Stimulated activated naive B cell treated with anti-CD40 and anti-IgM and Interleukin-4, amounts not matched to agents 10 μg/mL and 1 μg/mL and 100 μg/mL, for 72 hours (primary cell): ENCODE results near the gene PCED1B.
A peak's percentile ranks its signal among the peaks of the same experiment; 100 is the strongest.

ENCODE experiments used
- ATAC-seq, 2 donors: fragments of 150-1000 bp; cut with Tn5 transposase; replicated peaks; 2 replicates each; pipeline ENCODE4 v1.10.0; 2021; ENCODE audit warnings: moderate library complexity in 1 of 2
- DNase-seq: peaks from one replicate; pipeline ENCODE4 v3.0.0; 2021
- H3K27ac Mint-ChIP-seq: one replicate; pipeline ENCODE4 v1.8.0; 2022; ENCODE audit warnings: mild to moderate bottlenecking, mixed read lengths
- H3K27me3 Mint-ChIP-seq, 2 donors: one replicate each; pipeline ENCODE4 v1.8.0; 2022; ENCODE audit warnings: mixed read lengths in 2 of 2
- H3K36me3 Mint-ChIP-seq, 2 donors: one replicate each; pipeline ENCODE4 v1.8.0; 2022; ENCODE audit warnings: mixed read lengths in 2 of 2, mild to moderate bottlenecking in 1 of 2
- H3K4me1 Mint-ChIP-seq, 2 donors: one replicate each; pipeline ENCODE4 v1.8.0; 2022; ENCODE audit warnings: mixed read lengths in 2 of 2, mild to moderate bottlenecking in 1 of 2
- H3K4me3 Mint-ChIP-seq, 2 donors: one replicate each; pipeline ENCODE4 v1.8.0; 2022; ENCODE audit warnings: mild to moderate bottlenecking in 2 of 2, mixed read lengths in 2 of 2, moderate library complexity in 1 of 2
- H3K9me3 Mint-ChIP-seq, 2 donors: one replicate each; pipeline ENCODE4 v1.8.0; 2022; ENCODE audit warnings: mixed read lengths in 2 of 2, mild to moderate bottlenecking in 1 of 2

Gene PCED1B

GRCh38 chr12:47135578-47135977, 56.2 kb downstream of the PCED1B start:
- Mint-ChIP-seq H3K9me3 (peaks cover 6 to 7% of the 10 kb centered on the region in 2 donors), H3K27me3 (no peaks in the 10 kb centered on the region), H3K36me3 (peaks cover 24 to 30% of the 10 kb centered on the region in 2 donors), H3K27ac (no peak overlapping the region), H3K4me3 (no peak overlapping the region), H3K4me1 (peaks cover 12 to 32% of the 10 kb centered on the region in 2 donors)
- no peak for DNase-seq
- ATAC-seq = no peak

- H3K36me3 Mint-ChIP-seq = peaks cover 34 to 38% of the 10 kb centered on the region in 2 donors
- no peak overlapping the region for H3K4me3 Mint-ChIP-seq
- DNase-seq = no peak
- no peak overlapping the region for H3K27ac Mint-ChIP-seq
- H3K9me3 Mint-ChIP-seq = peaks cover 6 to 7% of the 10 kb centered on the region in 2 donors
- ATAC-seq = no peak
- no peaks in the 10 kb centered on the region for H3K27me3 Mint-ChIP-seq
- peaks cover 5 to 13% of the 10 kb centered on the region in 2 donors for H3K4me1 Mint-ChIP-seq
Measured at GRCh38 chr12:47139000-47139681, 59.7 kb downstream of the PCED1B start.

GRCh38 chr12:47141459-47141858, 62.0 kb downstream of the PCED1B start:
- no peak for DNase-seq
- peaks cover 28 to 29% of the 10 kb centered on the region in 2 donors for H3K36me3 Mint-ChIP-seq
- H3K27ac Mint-ChIP-seq = no peak overlapping the region
- peaks cover 5 to 16% of the 10 kb centered on the region in 2 donors for H3K4me1 Mint-ChIP-seq
- peaks cover 6 to 7% of the 10 kb centered on the region in 2 donors for H3K9me3 Mint-ChIP-seq
- H3K27me3 Mint-ChIP-seq = no peaks in the 10 kb centered on the region
- ATAC-seq = no peak
- H3K4me3 Mint-ChIP-seq = no peak overlapping the region

- ATAC-seq = no peak
- H3K4me1 Mint-ChIP-seq = peaks cover 0 to 8% of the 10 kb centered on the region in 2 donors
- no peaks in the 10 kb centered on the region for H3K27me3 Mint-ChIP-seq
- no peaks in the 10 kb centered on the region for H3K9me3 Mint-ChIP-seq
- peaks cover 17 to 20% of the 10 kb centered on the region in 2 donors for H3K36me3 Mint-ChIP-seq
- H3K27ac Mint-ChIP-seq = no peak overlapping the region
- H3K4me3 Mint-ChIP-seq = no peak overlapping the region
- DNase-seq = no peak
Measured at GRCh38 chr12:47144769-47145168, 65.3 kb downstream of the PCED1B start.

- H3K9me3 Mint-ChIP-seq = no peaks in the 10 kb centered on the region
- H3K4me3 Mint-ChIP-seq = no peak overlapping the region
- DNase-seq = no peak
- H3K36me3 Mint-ChIP-seq = peaks cover 17 to 19% of the 10 kb centered on the region in 2 donors
- no peak overlapping the region for H3K27ac Mint-ChIP-seq
- no peak for ATAC-seq
- H3K4me1 Mint-ChIP-seq = peaks cover 0 to 8% of the 10 kb centered on the region in 2 donors
- H3K27me3 Mint-ChIP-seq = no peaks in the 10 kb centered on the region
Measured at GRCh38 chr12:47145188-47145587, 65.8 kb downstream of the PCED1B start.

GRCh38 chr12:47147739-47148138, 68.3 kb downstream of the PCED1B start:
- H3K9me3 Mint-ChIP-seq = peaks cover 0 to 4% of the 10 kb centered on the region in 2 donors
- H3K27me3 Mint-ChIP-seq = no peaks in the 10 kb centered on the region
- no peak for DNase-seq
- ATAC-seq = no peak
- no peak overlapping the region for H3K4me3 Mint-ChIP-seq
- H3K27ac Mint-ChIP-seq = no peak overlapping the region
- peaks cover 0 to 8% of the 10 kb centered on the region in 2 donors for H3K4me1 Mint-ChIP-seq
- H3K36me3 Mint-ChIP-seq = peaks cover 21 to 22% of the 10 kb centered on the region in 2 donors

- no peak overlapping the region for H3K27ac Mint-ChIP-seq
- H3K36me3 Mint-ChIP-seq = peaks cover 18% of the 10 kb centered on the region in 2 donors
Measured at GRCh38 chr12:47149146-47149545, 69.7 kb downstream of the PCED1B start.

GRCh38 chr12:47152095-47152494, 72.7 kb downstream of the PCED1B start:
- Mint-ChIP-seq H3K27me3 (no peaks in the 10 kb centered on the region), H3K27ac (no peak overlapping the region), H3K9me3 (peaks cover 0 to 4% of the 10 kb centered on the region in 2 donors), H3K36me3 (peaks cover 17 to 19% of the 10 kb centered on the region in 2 donors), H3K4me3 (no peak overlapping the region), H3K4me1 (peaks cover 7 to 8% of the 10 kb centered on the region in 2 donors)
- DNase-seq (no peak), ATAC-seq (no peak)

More at GRCh38 chr12:47149146-47149545, 69.7 kb downstream of the PCED1B start:
- no peak for ATAC-seq
- no peaks in the 10 kb centered on the region for H3K27me3 Mint-ChIP-seq
- H3K4me1 Mint-ChIP-seq = peaks cover 0 to 6% of the 10 kb centered on the region in 2 donors
- DNase-seq = no peak
- peaks cover 0 to 4% of the 10 kb centered on the region in 2 donors for H3K9me3 Mint-ChIP-seq
- no peak overlapping the region for H3K4me3 Mint-ChIP-seq

- Mint-ChIP-seq H3K27me3 (no peaks in the 10 kb centered on the region), H3K36me3 (peaks cover 31% of the 10 kb centered on the region in 2 donors), H3K4me3 (no peak overlapping the region), H3K9me3 (peaks cover 8 to 10% of the 10 kb centered on the region in 2 donors), H3K4me1 (peaks cover 11 to 12% of the 10 kb centered on the region in 2 donors), H3K27ac (no peak overlapping the region)
- DNase-seq = no peak
- ATAC-seq = no peak
Measured at GRCh38 chr12:47155457-47156166, 76.2 kb downstream of the PCED1B start.

- ATAC-seq = no peak
- no peaks in the 10 kb centered on the region for H3K27me3 Mint-ChIP-seq
- no peak for DNase-seq
- H3K4me3 Mint-ChIP-seq = no peak overlapping the region
- no peak overlapping the region for H3K27ac Mint-ChIP-seq
- H3K4me1 Mint-ChIP-seq = peaks cover 15 to 18% of the 10 kb centered on the region in 2 donors
- peaks cover 30 to 32% of the 10 kb centered on the region in 2 donors for H3K36me3 Mint-ChIP-seq
- H3K9me3 Mint-ChIP-seq = peaks cover 8 to 10% of the 10 kb centered on the region in 2 donors
Measured at GRCh38 chr12:47156167-47156736, 76.8 kb downstream of the PCED1B start.

GRCh38 chr12:47158792-47159191, 79.4 kb downstream of the PCED1B start:
- H3K4me1 Mint-ChIP-seq = peaks cover 15 to 21% of the 10 kb centered on the region in 2 donors
- peaks cover 36 to 39% of the 10 kb centered on the region in 2 donors for H3K36me3 Mint-ChIP-seq
- H3K9me3 Mint-ChIP-seq = peaks cover 4 to 13% of the 10 kb centered on the region in 2 donors
- ATAC-seq = no peak
- no peaks in the 10 kb centered on the region for H3K27me3 Mint-ChIP-seq
- no peak for DNase-seq
- no peak overlapping the region for H3K27ac Mint-ChIP-seq
- H3K4me3 Mint-ChIP-seq = no peak overlapping the region

GRCh38 chr12:47159348-47159747, 79.9 kb downstream of the PCED1B start:
- Mint-ChIP-seq H3K27me3 (no peaks in the 10 kb centered on the region), H3K36me3 (peaks cover 35 to 44% of the 10 kb centered on the region in 2 donors)

GRCh38 chr12:47160316-47161244, 81.2 kb downstream of the PCED1B start:
- peaks cover 35 to 45% of the 10 kb centered on the region in 2 donors for H3K36me3 Mint-ChIP-seq
- no peaks in the 10 kb centered on the region for H3K27me3 Mint-ChIP-seq
- H3K4me3 Mint-ChIP-seq = no peak overlapping the region
- H3K4me1 Mint-ChIP-seq = peaks cover 12 to 21% of the 10 kb centered on the region in 2 donors
- ATAC-seq (peak; percentile 86 to 90), DNase-seq (peak; percentile 6)
- H3K27ac Mint-ChIP-seq = no peak overlapping the region
- H3K9me3 Mint-ChIP-seq = peaks cover 4 to 13% of the 10 kb centered on the region in 2 donors

More at GRCh38 chr12:47159348-47159747, 79.9 kb downstream of the PCED1B start:
- Mint-ChIP-seq H3K27ac (no peak overlapping the region), H3K9me3 (peaks cover 4 to 13% of the 10 kb centered on the region in 2 donors), H3K4me3 (no peak overlapping the region), H3K4me1 (peaks cover 15 to 21% of the 10 kb centered on the region in 2 donors)
- ATAC-seq = no peak
- no peak for DNase-seq
